GM18498 (cell line): ENCODE results near the gene MACROH2A2.

Experiments used
- ATAC-seq: cut with Tn5 transposase; IDR thresholded peaks from one replicate; pipeline ENCODE4 v1.9.1; 2021; ENCODE audit warnings: mild to moderate bottlenecking, moderate library complexity; ENCODE audit not compliant: unreplicated experiment

Gene MACROH2A2

DNA sequence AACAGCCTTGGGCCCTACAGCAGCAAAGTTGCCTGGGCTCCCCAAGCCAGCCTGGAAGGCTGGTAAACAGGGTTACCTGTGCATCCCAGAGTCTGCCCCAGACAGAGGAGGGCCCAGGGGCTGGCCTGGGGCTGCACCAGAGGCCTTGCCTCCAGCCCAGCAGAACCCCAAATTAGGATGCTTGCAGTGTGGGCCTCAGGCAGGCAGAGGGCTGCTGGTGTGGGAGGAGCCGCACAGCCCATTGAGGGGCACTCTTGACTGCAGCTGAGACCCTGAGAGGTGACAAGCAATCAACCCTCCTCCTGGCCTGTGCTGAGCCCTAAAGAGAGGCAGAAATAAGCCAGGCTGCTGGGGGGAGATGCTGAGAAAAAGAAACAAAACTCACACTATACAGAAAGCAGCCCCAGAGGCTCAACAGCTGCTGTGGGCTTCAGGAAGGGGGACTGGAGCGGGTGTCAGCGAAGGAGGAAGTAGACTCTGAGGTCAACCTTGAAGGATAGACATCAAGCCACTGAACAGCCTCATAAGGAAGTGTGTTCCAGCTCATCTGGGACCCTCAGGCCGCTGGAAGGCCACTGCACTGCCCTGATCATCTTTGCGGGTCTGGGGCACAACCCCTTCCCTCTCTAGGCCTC is 73.4 kb downstream of the MACROH2A2 start:
- no peak for ATAC-seq

DNA sequence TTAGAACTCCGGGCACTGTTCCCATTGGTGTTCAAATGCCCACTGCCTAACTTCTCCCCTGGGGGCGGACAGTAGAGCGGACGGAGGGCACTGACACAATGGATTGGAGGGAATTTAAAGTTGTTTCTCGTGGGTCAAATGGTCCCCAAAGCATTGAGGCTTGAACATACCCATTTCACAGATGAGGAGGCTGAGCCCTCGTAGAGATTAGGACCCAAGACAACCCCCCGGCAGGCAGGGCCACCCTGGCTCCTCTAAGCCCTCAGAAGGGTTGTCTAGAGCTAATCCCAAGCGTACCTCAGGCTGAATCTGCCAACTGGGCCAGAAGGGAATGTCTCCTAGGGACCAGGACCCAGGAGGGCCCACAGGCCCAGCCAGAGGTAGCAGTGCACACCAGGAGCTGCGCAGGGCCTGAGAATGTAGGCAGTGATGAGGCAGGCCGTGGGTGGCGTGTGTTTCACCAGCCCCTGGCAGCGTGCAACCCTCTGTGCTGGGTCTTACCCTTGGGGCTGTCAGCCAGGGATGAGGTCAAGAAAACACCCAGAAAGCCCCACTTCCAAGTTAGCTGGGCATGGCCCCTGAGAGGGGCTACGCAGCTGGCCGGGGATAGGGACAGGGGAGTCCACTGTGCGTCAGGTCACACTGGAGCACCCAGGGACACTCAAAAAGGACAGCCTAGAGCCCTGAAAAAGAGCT is 74.2 kb downstream of the MACROH2A2 start:
- ATAC-seq, result no peak

DNA sequence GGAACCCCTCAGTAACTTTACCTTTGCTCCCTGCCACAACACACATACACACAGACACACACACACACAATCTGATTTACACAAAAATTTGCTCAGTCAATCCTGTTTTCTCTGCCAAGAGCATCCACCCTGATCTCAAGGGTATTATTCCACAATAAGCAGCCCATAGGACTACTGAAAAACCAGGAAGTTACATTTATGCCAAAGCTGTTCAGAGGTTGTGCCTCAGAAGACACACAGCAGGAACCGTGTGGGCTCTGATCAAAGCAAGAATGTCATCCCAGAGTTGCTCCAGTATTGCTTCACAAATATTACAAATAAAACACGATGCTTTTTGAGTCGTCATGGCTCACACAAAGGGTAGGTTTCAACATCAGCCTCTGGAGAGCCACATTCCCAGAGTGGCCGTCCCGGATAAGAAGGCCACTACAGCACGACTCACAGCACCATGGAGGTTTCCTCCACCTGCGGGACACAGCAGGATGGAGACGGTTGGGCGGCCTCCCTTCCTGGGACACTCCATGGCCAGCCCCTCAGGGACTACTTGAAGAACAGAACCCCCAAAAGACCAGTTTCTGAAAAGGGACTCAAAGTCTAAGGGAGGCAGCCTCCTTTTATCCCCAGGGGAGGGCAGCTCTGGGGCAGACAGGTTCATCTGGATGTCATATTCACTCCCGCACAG is 78.4 kb downstream of the MACROH2A2 start:
- ATAC-seq, result no peak

DNA sequence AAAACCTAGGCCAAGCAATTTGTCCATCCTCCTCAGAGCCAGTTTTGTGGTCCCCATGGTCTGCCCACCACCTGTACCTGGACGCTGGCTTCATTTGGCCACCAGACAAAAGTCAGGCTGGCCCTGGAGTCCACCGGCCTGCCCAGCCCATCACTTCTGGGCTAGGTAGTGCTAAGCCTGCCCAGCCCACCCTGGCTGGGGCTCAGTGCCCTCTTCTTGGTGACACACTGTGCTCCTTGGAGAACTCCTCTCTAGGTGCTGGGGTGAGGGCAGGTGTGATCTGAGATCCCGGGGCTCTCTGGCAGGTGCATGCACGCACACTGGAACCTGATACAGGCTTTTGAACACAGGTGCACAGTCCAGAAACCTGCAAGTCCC is 78.9 kb downstream of the MACROH2A2 start:
- ATAC-seq, result no peak

DNA sequence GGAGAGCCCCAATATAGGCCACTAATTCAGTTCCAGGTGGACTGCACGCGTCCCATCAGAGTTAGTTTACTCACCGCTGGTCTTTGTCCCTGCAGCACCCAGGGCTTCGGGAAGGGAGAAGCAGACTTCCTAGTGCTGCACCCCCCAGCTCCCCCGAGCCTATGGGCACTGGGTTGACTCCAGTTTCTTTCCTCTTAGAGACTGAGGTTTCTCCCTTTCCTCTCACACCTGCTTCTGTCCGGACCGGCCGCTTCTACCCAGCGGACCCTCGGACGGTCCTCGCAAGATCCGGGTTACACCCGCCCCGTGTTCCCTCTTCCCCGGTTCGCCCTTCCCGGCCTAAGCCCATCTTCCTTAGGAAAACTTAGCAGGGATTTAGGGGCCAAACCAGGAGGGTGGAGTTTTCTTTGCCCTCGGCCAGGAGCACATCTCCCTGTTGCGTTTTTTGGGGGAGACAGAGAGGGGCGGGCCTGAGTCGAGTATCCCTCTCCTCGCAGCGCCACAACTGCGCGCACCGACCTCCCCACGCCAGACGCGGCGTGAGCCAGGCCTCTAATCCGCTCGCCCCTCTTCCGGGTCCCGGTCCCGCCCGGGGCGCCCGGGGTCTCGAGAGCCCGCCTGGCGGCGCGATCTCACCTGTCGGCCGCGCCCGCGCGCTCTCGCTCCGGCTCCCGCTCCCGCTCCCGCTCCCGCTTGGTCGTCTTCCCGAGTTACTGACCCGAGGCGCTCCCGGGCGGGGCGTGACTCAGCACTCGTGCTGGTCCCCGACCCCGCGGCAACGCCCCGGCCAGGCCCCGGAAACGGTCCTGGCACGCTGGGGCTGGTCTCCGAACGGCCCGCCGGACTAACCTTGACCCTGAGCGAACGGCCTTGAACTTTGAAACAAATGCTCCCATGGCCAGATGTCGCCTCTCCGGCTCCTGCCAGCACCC is 79.7 kb downstream of the MACROH2A2 start, which contains the start of gene AIFM2:
Gene AIFM2 (minus strand): TSS at position 728 of the 932 bp plus-strand sequence. CDS start 8,741 bp downstream, outside the sequence.
- ATAC-seq, result peak; percentile 84

DNA sequence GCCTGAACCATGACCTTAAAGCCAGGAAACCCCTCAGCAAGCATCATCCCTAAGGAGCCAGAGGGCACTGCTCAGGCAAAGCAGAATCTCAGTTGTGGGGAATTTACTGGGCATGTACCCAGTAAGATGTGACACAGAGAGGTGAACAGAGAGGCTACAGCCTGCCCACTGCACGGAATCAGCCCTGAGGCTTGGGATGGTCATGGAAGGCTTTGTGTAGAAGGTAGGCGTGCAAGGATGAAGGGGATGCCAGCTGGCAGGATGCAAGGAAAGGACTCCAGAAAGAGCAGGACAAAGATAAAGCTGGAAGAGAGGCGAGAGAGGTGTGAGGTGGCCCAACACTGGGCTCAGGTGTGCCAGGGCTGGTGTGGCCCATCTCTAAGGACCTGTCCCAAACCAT is 82.4 kb downstream of the MACROH2A2 start:
- no peak for ATAC-seq

DNA sequence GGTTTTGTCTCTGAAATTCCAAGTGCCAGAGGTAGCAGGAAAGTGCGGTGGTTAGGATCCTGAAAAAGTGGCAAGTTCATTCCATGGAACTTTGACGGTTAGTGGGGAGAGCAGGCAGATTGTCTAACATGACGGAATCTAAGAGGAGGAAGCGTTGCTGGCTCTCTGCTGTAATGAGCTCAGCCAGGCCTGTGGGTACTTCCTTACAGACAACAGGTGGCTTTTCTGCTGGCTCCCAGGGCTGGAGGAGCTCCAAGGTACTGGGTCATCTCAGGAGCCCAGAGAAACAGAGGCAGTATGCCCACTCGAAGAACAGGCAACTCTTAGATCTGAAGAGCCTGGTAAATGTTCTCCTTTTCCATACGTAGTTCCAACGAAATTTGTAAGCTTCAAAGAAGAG is 83.0 kb downstream of the MACROH2A2 start:
- no peak for ATAC-seq

DNA sequence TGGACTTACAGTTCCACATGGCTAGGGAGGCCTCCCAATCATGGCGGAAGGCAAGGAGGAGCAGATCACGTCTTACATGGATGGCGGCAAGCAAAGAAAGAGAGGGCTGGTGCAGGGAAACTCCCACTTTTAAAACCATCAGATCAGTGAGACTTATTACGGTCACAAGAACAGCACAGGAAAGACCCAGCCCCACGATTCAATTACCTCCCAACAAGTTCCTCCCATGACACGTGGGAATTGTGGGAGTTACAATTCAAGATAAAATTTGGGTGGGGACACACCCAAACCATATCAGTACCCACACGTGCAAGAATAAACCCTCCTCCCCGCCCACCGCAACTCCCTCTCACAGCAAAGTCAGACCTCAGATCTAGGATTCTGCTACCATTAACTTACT is 84.5 kb downstream of the MACROH2A2 start:
- no peak for ATAC-seq

DNA sequence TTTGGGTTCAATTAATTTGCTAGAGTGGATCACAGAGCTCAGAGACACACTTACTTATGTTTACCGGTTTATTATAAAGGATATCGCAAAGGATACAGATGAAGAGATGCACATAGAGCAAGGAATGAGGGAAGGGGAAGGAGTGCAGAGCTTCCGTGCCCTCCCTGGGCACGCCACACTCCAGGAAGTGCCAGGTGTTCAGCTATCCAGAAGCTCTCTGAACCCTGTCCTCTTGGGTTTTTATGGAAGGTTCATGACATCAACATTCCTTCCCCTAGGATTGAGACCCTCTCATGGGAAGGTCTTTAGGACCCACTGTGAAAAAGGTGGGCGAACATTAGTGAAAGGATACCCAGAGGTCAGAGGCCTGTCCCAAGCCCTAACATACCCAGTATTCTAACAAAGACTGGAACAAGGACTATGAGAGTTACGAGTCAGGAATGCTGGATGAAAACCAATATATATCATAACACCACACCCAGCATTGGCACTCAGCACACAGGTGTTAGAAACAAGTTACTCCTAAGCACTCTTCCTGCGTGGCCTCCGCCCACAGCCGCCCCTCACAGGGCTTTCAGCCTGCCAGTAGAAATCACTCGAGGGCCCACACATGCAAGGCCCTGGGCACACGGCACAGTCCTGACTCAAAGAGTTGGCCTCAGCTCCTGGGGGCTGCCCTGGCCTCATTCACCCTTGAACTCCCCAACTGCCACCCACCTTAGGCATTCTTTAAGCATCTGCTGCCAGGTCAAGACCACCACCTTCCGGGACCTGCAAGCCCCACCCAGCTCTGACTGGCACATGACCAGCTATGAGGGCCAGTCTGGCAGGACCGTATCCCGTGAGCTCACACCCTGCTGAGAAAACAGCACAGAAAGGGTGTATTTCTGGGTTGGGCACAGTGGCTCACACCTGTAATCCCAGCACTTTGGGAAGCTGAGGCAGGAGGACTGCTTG is 85.6 kb downstream of the MACROH2A2 start:
- no peak for ATAC-seq

DNA sequence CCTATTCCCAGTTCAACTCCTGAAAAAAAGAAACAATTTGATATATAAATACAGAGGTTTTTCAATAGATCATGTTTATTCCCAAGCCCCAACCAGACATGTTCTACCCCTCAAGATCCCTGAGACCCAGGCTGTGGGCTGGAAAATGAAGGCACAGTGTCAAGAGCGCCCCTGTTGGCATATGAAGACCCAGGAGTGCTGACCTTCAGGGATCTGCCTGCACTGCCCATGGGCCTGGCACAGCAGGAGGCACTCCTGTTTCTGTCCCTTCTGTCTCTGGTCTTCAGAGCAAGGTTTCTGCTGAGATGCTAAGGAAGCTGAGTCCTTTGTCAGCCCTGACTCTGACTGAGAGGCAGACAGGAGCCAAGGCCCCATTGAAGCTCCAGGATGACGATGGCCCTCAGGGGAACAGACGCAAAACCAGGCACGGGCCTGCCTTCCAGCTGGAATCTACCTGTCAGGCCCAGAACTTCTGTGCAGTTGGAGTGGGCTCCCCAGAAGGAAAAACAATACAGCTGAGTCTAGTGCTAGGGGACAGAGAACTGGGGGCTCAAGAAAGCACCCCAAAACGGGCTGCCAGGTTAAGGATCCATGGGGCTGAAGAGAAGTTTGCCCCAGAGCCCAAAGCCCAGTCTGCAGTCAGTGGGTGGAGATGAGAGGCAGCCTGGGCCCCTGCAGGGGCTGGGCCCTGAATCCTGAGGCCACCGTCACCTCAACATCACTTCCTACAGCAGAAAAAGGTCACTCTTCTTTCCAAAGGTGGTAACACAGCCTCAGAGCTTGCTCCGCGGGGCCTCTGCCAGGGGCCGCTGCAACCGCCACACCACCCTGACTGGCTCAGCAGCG is 86.7 kb downstream of the MACROH2A2 start:
- no peak for ATAC-seq

DNA sequence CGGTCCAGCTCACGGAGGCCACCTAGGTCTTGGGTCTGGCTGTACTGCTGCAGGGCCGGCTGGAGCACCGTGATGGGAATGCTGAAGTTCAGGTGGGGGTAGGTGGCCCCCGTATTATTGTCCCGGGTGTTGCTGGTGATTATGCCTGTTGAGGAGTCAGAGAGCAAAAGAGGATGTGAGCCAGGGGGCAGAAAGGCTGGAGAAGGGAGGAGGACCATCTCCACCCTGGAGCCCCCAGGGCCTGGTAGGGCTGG is 87.3 kb downstream of the MACROH2A2 start:
- ATAC-seq, result no peak

DNA sequence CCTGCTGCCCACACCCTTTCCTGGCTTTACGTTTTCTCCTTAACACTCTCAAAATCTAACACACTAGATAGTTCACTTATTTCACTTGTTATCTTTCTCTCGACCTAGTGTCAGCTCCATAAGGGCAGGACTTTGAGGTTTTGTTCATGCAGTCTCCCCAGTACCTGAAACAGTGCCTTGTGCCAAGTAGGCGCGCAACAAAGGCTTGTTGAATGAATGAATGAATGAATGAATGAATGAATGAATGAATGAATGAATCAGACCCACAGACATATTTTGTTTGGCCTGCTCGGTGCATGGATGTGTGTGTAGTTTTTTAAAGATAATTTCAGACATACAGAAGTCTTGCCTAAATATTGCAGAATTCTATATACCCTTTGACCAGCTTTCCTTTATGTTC is 87.7 kb downstream of the MACROH2A2 start:
- ATAC-seq, result no peak

DNA sequence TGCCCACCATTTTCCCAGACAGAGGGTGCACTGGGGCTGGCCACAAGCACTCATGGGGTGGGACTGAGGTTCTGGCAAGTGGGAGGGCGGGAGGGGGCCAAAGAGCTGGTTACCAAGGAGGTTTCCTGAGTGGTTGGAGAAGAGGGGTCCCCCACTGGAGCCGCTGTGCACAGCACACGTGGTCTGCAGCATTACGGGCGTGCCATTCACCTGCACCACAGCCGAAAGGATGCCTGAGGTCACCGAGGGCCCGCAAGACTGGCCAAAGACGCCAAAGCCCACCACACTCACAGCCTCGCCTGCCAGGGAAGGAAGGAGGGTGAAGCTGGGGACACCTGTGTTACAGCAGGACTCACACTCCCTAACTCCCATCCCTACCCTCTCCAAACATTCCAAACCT is 89.9 kb downstream of the MACROH2A2 start:
- no peak for ATAC-seq

DNA sequence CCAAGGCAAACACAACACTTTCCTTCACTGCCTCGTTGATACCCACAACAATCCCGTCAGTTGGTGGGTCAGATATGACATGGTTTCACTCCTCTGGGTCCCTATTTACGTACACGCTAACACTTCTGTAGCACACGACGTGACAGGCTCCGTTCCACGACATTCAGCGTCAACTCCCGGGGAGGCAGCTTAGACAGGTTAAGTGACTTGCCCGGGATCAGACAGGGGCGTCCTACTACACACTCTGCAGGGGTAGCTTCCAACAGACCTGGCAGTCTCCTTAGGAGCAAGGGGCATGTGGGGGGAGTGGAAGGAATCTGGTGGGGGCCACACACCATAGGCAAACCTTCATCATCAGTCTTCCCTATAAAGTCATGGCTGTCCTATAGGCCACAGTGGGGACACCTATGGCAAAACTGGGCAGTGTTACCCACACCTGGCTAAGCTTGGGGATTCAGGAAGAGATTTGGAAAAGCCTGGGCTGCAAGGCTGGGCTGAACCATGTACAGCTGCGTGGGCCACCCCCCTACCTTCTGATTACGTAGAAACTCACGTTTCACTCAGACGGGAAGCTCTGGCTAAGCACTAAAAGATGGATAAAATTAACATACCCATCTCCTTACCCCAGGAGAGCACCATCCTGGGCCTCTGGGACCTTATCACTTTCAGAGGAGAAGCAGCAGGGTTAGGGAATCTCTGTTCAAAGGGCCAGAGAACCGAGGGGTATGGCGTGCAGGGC is 91.9 kb downstream of the MACROH2A2 start:
- no peak for ATAC-seq

DNA sequence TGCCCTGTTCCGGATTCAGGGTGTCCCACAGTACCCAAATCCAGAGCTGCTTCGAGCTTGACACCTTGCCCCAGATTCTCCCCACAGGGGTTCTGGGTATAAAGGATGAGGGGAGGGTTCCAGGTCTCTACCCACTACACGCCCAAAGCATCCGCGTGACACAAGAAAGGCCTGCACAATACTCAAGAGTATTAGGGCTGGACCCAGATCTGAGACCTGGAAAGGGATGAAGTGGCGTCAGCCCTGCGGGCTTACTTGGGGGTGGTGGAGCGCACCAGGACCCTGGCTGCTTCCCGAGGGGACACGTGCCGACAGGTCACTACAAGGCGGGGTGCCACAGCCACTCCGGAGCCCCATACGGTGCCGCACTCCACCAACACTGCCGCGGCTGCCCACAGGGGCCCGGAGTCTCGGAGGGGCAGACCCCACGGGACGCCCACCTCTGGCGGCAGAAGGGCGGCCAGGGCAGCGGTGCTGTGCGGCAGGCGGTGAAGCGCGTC is 92.6 kb downstream of the MACROH2A2 start:
- peak; percentile 22 for ATAC-seq

DNA sequence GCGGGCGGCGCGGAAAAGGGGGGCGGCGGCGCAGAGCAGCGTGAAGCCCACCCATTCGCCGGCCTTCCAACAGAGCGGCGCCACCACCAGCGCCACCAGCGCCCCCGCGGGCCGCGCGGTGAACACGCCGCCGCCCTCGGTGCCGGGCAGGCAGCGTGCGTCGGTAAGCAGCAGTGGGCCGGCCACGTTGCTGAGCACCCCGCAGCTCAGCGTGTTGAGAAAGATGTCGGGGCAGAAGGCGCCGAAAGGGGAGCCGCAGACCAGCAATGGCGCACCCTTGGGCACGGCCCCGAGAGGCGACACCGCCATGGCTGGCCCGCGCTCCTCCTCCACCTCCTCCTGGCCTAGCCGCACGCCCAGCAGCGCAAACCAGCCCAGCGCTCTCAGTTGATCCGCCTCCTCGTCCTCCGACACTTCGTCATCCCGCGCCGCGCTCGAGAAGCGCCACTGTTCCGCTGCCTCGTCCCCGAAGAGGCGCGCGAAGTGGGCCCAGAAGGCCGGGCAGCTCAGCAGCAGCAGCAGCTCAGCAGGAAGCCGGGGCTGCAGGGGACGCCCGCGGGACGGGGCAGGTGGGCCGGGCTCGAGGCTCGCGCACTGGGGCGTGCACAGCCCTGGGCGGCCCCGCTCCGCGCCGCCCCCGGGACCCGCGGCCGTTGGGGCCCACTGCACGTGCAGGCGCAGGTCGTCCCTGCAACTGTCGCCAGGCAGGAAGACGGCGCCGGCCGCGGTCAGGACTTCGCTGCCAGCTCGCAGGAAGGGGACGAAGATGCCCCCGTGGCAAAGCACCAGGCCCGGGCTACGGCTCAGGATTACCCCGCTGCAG is 93.2 kb downstream of the MACROH2A2 start:
- ATAC-seq, result peak; percentile 64

DNA sequence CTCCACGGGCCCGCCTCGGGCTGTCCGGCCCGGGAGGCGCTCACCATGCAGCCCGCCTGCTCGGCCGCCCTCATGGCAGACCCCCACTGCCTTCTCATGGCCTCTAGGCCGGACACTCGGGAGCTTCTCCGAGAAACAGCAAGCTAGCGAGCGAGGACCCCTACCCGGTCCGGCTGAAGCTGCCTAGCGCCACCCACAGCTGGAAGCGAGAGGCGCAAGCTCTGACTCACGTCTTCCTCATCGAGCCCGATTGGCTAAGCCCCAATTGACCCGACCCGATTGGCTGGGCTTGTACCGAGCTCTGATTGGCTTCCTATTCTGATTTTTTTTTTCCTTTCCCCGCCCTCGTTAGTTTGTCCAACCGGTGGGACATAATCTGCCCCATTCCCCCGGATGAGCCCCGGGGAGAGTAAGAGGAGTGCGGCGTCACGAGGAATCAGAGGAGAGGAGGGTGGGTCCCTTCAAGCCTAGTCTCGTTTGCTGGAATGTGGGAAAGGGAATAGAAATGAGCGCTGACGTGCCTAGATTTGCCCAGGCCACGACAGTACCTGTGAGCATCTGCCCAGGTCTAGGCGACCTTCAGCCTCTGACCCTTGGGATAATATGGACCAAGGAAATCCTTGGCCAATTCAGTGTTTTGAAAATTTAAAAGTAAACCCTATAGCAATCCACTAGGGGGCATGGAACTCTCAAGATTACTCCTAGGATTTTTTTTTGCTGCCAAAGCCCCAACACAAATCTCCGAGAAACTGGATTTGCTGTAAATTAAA is 94.0 kb downstream of the MACROH2A2 start, which contains the start of gene TYSND1:
Gene TYSND1 (minus strand): TSS at position 212 of the 770 bp plus-strand sequence. CDS start 114 bp downstream, at position 98.
- ATAC-seq, result peak; percentile 91
